Measurements from ENCODE around the gene CFAP53.

CFAP53 gene

DNA sequence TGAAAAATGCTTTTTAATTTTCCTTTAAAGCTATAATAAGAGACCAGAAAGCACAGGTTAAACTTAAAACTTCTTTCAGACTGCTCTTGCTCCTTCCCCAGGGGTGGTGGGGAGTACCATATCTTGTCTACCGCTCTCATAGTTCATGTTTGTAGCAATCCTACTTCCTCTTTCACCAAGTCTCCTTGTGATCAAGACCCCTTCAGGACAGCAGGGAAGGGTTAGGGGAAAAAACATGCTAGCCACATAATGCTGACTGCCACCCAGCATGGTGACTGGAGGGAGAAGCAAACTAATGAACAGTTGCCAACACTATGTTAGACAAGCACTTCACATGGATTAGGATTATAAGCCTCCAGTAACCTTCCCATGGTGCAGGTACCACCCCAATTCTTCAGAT, 79.9 kb downstream of the CFAP53 start:
- no peak overlapping the region for H3K4me3 ChIP-seq (ENCODE audit: insufficient read depth, low read depth, low read length, poor library complexity, severe bottlenecking)
- no peaks in the 10 kb centered on the region for H3K9me3 ChIP-seq (ENCODE audit: control insufficient read depth, low read length)
- no peak overlapping the region for H3K27ac ChIP-seq (ENCODE audit: insufficient read depth, low read length, poor library complexity, severe bottlenecking)
- no peaks in the 10 kb centered on the region for H3K4me1 ChIP-seq (ENCODE audit: control insufficient read depth, insufficient read depth, low read length, poor library complexity, severe bottlenecking)
- DNase-seq = no peak
- H3K36me3 ChIP-seq (ENCODE audit: control insufficient read depth, insufficient read depth, low read length) = no peaks in the 10 kb centered on the region
- no peaks in the 10 kb centered on the region for H3K27me3 ChIP-seq (replicated peaks; ENCODE audit: control insufficient read depth, insufficient read depth, low read length, poor library complexity, severe bottlenecking)

DNA sequence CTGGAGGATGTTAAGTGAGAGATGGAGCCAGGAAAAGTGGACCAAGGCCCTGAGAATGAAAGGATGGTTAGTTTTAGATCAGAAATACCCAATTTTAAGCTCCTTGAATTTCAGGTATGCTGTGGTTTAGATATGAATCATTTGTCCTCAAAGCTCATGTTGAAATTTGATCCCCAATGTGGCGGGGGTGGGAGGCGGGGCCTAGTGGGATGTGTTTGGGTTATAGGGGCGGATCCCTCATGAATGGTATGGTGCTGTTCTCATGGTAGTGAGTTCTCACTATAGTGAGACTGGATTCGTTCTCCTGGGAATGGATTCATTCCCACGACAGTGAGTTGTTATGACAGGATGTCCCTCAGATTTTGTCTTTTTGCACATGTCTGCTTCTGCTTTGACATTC, 82.7 kb downstream of the CFAP53 start:
- no peak overlapping the region for H3K27ac ChIP-seq (ENCODE audit: insufficient read depth, low read length, poor library complexity, severe bottlenecking)
- no peak for DNase-seq
- no peaks in the 10 kb centered on the region for H3K4me1 ChIP-seq (ENCODE audit: control insufficient read depth, insufficient read depth, low read length, poor library complexity, severe bottlenecking)
- H3K36me3 ChIP-seq (ENCODE audit: control insufficient read depth, insufficient read depth, low read length) = no peaks in the 10 kb centered on the region
- H3K4me3 ChIP-seq (ENCODE audit: insufficient read depth, low read depth, low read length, poor library complexity, severe bottlenecking) = no peak overlapping the region
- H3K9me3 ChIP-seq (ENCODE audit: control insufficient read depth, low read length) = no peaks in the 10 kb centered on the region
- H3K27me3 ChIP-seq (replicated peaks; ENCODE audit: control insufficient read depth, insufficient read depth, low read length, poor library complexity, severe bottlenecking) = no peaks in the 10 kb centered on the region

GRCh38 chr18:50182511-50182910, 83.8 kb downstream of the CFAP53 start:
- Histone ChIP-seq H3K4me3 (ENCODE audit: insufficient read depth, low read depth, low read length, poor library complexity, severe bottlenecking) (no peak overlapping the region), H3K36me3 (ENCODE audit: control insufficient read depth, insufficient read depth, low read length) (no peaks in the 10 kb centered on the region), H3K27me3 (replicated peaks; ENCODE audit: control insufficient read depth, insufficient read depth, low read length, poor library complexity, severe bottlenecking) (no peaks in the 10 kb centered on the region), H3K27ac (ENCODE audit: insufficient read depth, low read length, poor library complexity, severe bottlenecking) (no peak overlapping the region), H3K9me3 (ENCODE audit: control insufficient read depth, low read length) (no peaks in the 10 kb centered on the region), H3K4me1 (ENCODE audit: control insufficient read depth, insufficient read depth, low read length, poor library complexity, severe bottlenecking) (no peaks in the 10 kb centered on the region)
- no peak for DNase-seq

DNA sequence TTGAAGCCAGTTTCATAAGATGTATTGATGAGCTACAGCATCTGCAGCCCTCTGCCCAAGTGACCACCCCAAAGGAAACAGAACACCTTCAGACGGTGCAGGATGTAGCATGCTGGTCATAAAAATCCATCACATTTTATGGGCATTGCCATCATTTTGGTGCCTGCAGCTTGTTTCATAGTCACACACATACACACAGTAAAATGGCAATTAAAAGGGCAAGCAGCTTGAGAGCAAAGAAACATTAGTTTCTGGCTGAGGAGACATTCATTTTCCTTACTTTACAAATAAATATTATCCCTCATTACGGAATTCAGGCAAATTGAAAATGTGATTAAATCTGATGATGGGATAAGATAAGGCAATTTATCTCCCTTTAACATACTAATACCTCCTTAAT, 84.7 kb downstream of the CFAP53 start:
- H3K27me3 ChIP-seq (replicated peaks; ENCODE audit: control insufficient read depth, insufficient read depth, low read length, poor library complexity, severe bottlenecking) = no peaks in the 10 kb centered on the region

DNA sequence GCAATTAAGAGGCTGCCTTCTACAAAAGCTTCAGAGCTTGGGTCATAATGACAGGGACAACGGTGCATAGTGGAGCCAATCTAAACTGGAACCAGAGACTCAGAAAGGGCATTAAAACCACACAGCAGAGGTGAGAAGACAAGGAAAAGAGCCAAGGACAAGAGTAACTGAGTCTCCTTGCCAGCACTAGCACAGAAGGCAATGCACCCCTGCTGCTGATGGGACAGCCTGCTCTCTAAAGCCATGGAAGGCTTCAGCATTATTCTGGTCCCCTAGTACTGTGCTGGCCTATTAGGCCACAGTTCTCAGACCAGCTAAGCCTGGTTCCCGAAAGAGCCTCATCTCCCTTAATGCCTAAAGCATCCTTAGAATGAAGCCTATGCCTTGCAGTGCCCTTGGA, 86.8 kb downstream of the CFAP53 start:
- DNase-seq = no peak
- Histone ChIP-seq H3K36me3 (ENCODE audit: control insufficient read depth, insufficient read depth, low read length) (no peaks in the 10 kb centered on the region), H3K4me3 (ENCODE audit: insufficient read depth, low read depth, low read length, poor library complexity, severe bottlenecking) (no peak overlapping the region), H3K4me1 (ENCODE audit: control insufficient read depth, insufficient read depth, low read length, poor library complexity, severe bottlenecking) (no peaks in the 10 kb centered on the region), H3K27me3 (replicated peaks; ENCODE audit: control insufficient read depth, insufficient read depth, low read length, poor library complexity, severe bottlenecking) (no peaks in the 10 kb centered on the region), H3K9me3 (ENCODE audit: control insufficient read depth, low read length) (no peaks in the 10 kb centered on the region), H3K27ac (ENCODE audit: insufficient read depth, low read length, poor library complexity, severe bottlenecking) (no peak overlapping the region)

More for the DNA sequence above, 84.7 kb downstream of the CFAP53 start:
- H3K27ac ChIP-seq (ENCODE audit: insufficient read depth, low read length, poor library complexity, severe bottlenecking) = no peak overlapping the region
- no peak for DNase-seq
- no peaks in the 10 kb centered on the region for H3K9me3 ChIP-seq (ENCODE audit: control insufficient read depth, low read length)
- no peak overlapping the region for H3K4me3 ChIP-seq (ENCODE audit: insufficient read depth, low read depth, low read length, poor library complexity, severe bottlenecking)
- no peaks in the 10 kb centered on the region for H3K4me1 ChIP-seq (ENCODE audit: control insufficient read depth, insufficient read depth, low read length, poor library complexity, severe bottlenecking)
- H3K36me3 ChIP-seq (ENCODE audit: control insufficient read depth, insufficient read depth, low read length) = no peaks in the 10 kb centered on the region

- no peaks in the 10 kb centered on the region for H3K9me3 ChIP-seq (ENCODE audit: control insufficient read depth, low read length)
- no peaks in the 10 kb centered on the region for H3K4me1 ChIP-seq (ENCODE audit: control insufficient read depth, insufficient read depth, low read length, poor library complexity, severe bottlenecking)
- no peak overlapping the region for H3K4me3 ChIP-seq (ENCODE audit: insufficient read depth, low read depth, low read length, poor library complexity, severe bottlenecking)
These were observed 88.9 kb downstream of the CFAP53 start for GRCh38 chr18:50177294-50177992.

More at GRCh38 chr18:50177294-50177992, 88.9 kb downstream of the CFAP53 start:
- DNase-seq = no peak
- H3K27me3 ChIP-seq (replicated peaks; ENCODE audit: control insufficient read depth, insufficient read depth, low read length, poor library complexity, severe bottlenecking) = no peaks in the 10 kb centered on the region
- H3K27ac ChIP-seq (ENCODE audit: insufficient read depth, low read length, poor library complexity, severe bottlenecking) = no peak overlapping the region
- H3K36me3 ChIP-seq (ENCODE audit: control insufficient read depth, insufficient read depth, low read length) = no peaks in the 10 kb centered on the region

Data from effector memory CD4-positive, alpha-beta T cell (primary cell).